DMS153 treated with DMSO at 0.1 percent for 48 hours (cell line): ENCODE data around the gene HAUS6.
"Not testable (repeated sequence)": the region's sequence is repeated elsewhere in the genome, so short reads cannot be mapped to it uniquely, and the experiment has no call there.

Experiments used
- DNase-seq: peaks from one replicate; lab custom pipeline; 2025; ENCODE audit not compliant: unreplicated experiment; lab: John Stamatoyannopoulos, UW

The HAUS6 gene

GRCh38 chr9:19102631-19103345 lies at the start of gene HAUS6:
Gene HAUS6, minus strand, starts transcription at chr9:19102904. Its CDS starts 253 bp downstream, at chr9:19102651.
- peak; percentile 86 for DNase-seq

GRCh38 chr9:19152160-19152498 lies 49.4 kb upstream of the HAUS6 start:
- not testable (repeated sequence) for DNase-seq

GRCh38 chr9:19151425-19152159 lies 48.9 kb upstream of the HAUS6 start:
- DNase-seq, result no peak

- no peak for DNase-seq
Measured at GRCh38 chr9:19149230-19149629, 46.5 kb upstream of the HAUS6 start.

GRCh38 chr9:19148187-19148586 lies 45.5 kb upstream of the HAUS6 start:
- no peak for DNase-seq

GRCh38 chr9:19146441-19147024 lies 43.8 kb upstream of the HAUS6 start:
- DNase-seq, result no peak

- DNase-seq, result no peak
Measured at GRCh38 chr9:19145881-19146280, 43.2 kb upstream of the HAUS6 start.

- DNase-seq, result no peak
Measured at GRCh38 chr9:19140259-19140658, 37.6 kb upstream of the HAUS6 start.

- no peak for DNase-seq
Measured at GRCh38 chr9:19138084-19138483, 35.4 kb upstream of the HAUS6 start.

GRCh38 chr9:19137282-19137681 lies 34.6 kb upstream of the HAUS6 start:
- no peak for DNase-seq

GRCh38 chr9:19136129-19136528 lies 33.4 kb upstream of the HAUS6 start:
- DNase-seq, result no peak

GRCh38 chr9:19133549-19134345 lies 31.0 kb upstream of the HAUS6 start:
- DNase-seq, result no peak

GRCh38 chr9:19130436-19130835 lies 27.7 kb upstream of the HAUS6 start:
- DNase-seq, result no peak

- DNase-seq, result no peak
Measured at GRCh38 chr9:19127871-19128500, 25.3 kb upstream of the HAUS6 start.

- no peak for DNase-seq
Measured at GRCh38 chr9:19124430-19124793, 21.7 kb upstream of the HAUS6 start.

GRCh38 chr9:19122490-19123042 lies 19.9 kb upstream of the HAUS6 start:
- no peak for DNase-seq

GRCh38 chr9:19120877-19121276 lies 18.2 kb upstream of the HAUS6 start:
- DNase-seq, result no peak

GRCh38 chr9:19119801-19120440 lies 17.2 kb upstream of the HAUS6 start:
- DNase-seq, result no peak

- no peak for DNase-seq
Measured at GRCh38 chr9:19119246-19119645, 16.5 kb upstream of the HAUS6 start.

GRCh38 chr9:19117039-19117716 lies 14.5 kb upstream of the HAUS6 start:
- DNase-seq, result no peak
